Loucy (cell line): ENCODE results near the gene PRKN.

Experiments
- H2AFZ ChIP-seq: fragments of 200-600 bp; sonication (generic); 2 replicates; pipeline ENCODE4 v1.6.0; 2016; ENCODE audit warnings: antibody characterized with exemption, mild to moderate bottlenecking, low read length, moderate library complexity
- H3F3A ChIP-seq: fragments of 200-600 bp; 2 replicates; pipeline ENCODE4 v1.6.0; 2016; ENCODE audit warnings: antibody characterized with exemption, low read depth, mild to moderate bottlenecking
- H3K27me3 ChIP-seq: fragments of 200-600 bp; sonication (generic); 2 replicates; pipeline ENCODE4 v1.6.1; 2014; ENCODE audit warnings: low read length, mild to moderate bottlenecking; ENCODE audit not compliant: insufficient read depth, poor library complexity, severe bottlenecking
- H3K36me3 ChIP-seq: fragments of 200-600 bp; sonication (generic); 2 replicates; pipeline ENCODE4 v1.6.1; 2016; ENCODE audit warnings: low read length; ENCODE audit not compliant: insufficient read depth
- H3K4me1 ChIP-seq: fragments of 200-600 bp; sonication (generic); 2 replicates; pipeline ENCODE4 v1.5.1; 2014; ENCODE audit warnings: low read length, mild to moderate bottlenecking; ENCODE audit not compliant: insufficient read depth, poor library complexity, severe bottlenecking
- H3K4me2 ChIP-seq: fragments of 200-600 bp; sonication (generic); 2 replicates; pipeline ENCODE4 v1.6.0; 2014; ENCODE audit warnings: antibody characterized with exemption, low read length, low read depth, mild to moderate bottlenecking; ENCODE audit not compliant: poor library complexity, severe bottlenecking
- H3K4me3 ChIP-seq: fragments of 200-600 bp; sonication (generic); 2 replicates; pipeline ENCODE4 v1.5.1; 2014; ENCODE audit warnings: low read length, mild to moderate bottlenecking, mixed read lengths; ENCODE audit not compliant: poor library complexity, severe bottlenecking
- H3K79me2 ChIP-seq: fragments of 200-600 bp; sonication (generic); 2 replicates; pipeline ENCODE4 v1.6.1; 2014; ENCODE audit warnings: low read length; ENCODE audit not compliant: insufficient read depth
- H3K9ac ChIP-seq: fragments of 200-600 bp; sonication (generic); 2 replicates; pipeline ENCODE4 v1.6.0; 2014; ENCODE audit warnings: mild to moderate bottlenecking, low read depth, low read length, moderate library complexity; ENCODE audit not compliant: poor library complexity, severe bottlenecking
- H3K9me2 ChIP-seq: fragments of 200-600 bp; sonication (generic); replicated peaks from 2 replicates; pipeline ENCODE4 v1.6.1; 2016; ENCODE audit warnings: low read depth, low read length, mixed read lengths
- H3K9me3 ChIP-seq: fragments of 200-600 bp; sonication (generic); 2 replicates; pipeline ENCODE4 v1.6.1; 2014; ENCODE audit warnings: mild to moderate bottlenecking, antibody characterized with exemption, low read length, low read depth; ENCODE audit not compliant: insufficient read depth
- H4K20me1 ChIP-seq: fragments of 200-600 bp; sonication (generic); 2 replicates; pipeline ENCODE4 v1.6.0; 2014; ENCODE audit warnings: antibody characterized with exemption, low read length, mild to moderate bottlenecking; ENCODE audit not compliant: insufficient read depth, poor library complexity, severe bottlenecking
- CTCF ChIP-seq: fragments of 200-600 bp; sonication (generic); conservative IDR thresholded peaks from 2 replicates; pipeline ENCODE4 v1.5.1; 2014; ENCODE audit warnings: mild to moderate bottlenecking, antibody characterized with exemption, low read length
- EZH2phosphoT487 ChIP-seq: fragments of 200-600 bp; IDR thresholded peaks from 2 replicates; pipeline ENCODE4 v1.6.1; 2018; ENCODE audit warnings: antibody characterized with exemption, mild to moderate bottlenecking, moderate library complexity, borderline replicate concordance

The PRKN gene

GRCh38 chr6:161414180-161414579 is 1313.4 kb downstream of the PRKN start:
- no peaks in the 10 kb centered on the region for H3K27me3 ChIP-seq
- H3F3A ChIP-seq: no peaks in the 10 kb centered on the region
- H2AFZ ChIP-seq: no peak overlapping the region
- no peak overlapping the region for H3K9ac ChIP-seq
- no peaks in the 10 kb centered on the region for H3K79me2 ChIP-seq
- no peak for TF ChIP-seq EZH2phosphoT487
- no peak for TF ChIP-seq CTCF
- no peaks in the 10 kb centered on the region; the same call in 1 of the 2 replicates for H3K9me3 ChIP-seq
- H3K4me3 ChIP-seq: no peak overlapping the region
- H3K4me1 ChIP-seq: no peaks in the 10 kb centered on the region
- no peaks in the 10 kb centered on the region for H4K20me1 ChIP-seq
- H3K36me3 ChIP-seq: no peaks in the 10 kb centered on the region
- no peaks in the 10 kb centered on the region for H3K9me2 ChIP-seq
- no peak overlapping the region for H3K4me2 ChIP-seq

GRCh38 chr6:161413355-161413771 is 1314.2 kb downstream of the PRKN start:
- no peak overlapping the region for H3K4me2 ChIP-seq
- H3K9ac ChIP-seq: no peak overlapping the region
- no peaks in the 10 kb centered on the region; the same call in 1 of the 2 replicates for H3K9me3 ChIP-seq

GRCh38 chr6:161412795-161413194 is 1314.8 kb downstream of the PRKN start:
- Histone ChIP-seq H3K4me3 (no peak overlapping the region), H3K4me1 (no peaks in the 10 kb centered on the region), H3K9ac (no peak overlapping the region), H3K79me2 (no peaks in the 10 kb centered on the region), H3F3A (no peaks in the 10 kb centered on the region), H3K4me2 (no peak overlapping the region), H3K9me2 (no peaks in the 10 kb centered on the region), H3K27me3 (no peaks in the 10 kb centered on the region), H4K20me1 (no peaks in the 10 kb centered on the region), H3K36me3 (no peaks in the 10 kb centered on the region), H2AFZ (no peak overlapping the region), H3K9me3 (no peaks in the 10 kb centered on the region; the same call in 1 of the 2 replicates)
- no peak for TF ChIP-seq EZH2phosphoT487
- no peak for TF ChIP-seq CTCF

More at GRCh38 chr6:161413355-161413771, 1314.2 kb downstream of the PRKN start:
- Histone ChIP-seq H3F3A (no peaks in the 10 kb centered on the region), H3K4me1 (no peaks in the 10 kb centered on the region), H3K9me2 (no peaks in the 10 kb centered on the region), H3K27me3 (no peaks in the 10 kb centered on the region), H3K79me2 (no peaks in the 10 kb centered on the region), H4K20me1 (no peaks in the 10 kb centered on the region), H2AFZ (no peak overlapping the region), H3K36me3 (no peaks in the 10 kb centered on the region), H3K4me3 (no peak overlapping the region)
- no peak for TF ChIP-seq CTCF
- TF ChIP-seq EZH2phosphoT487: no peak
